HG02981 (cell line): ENCODE measurements around the gene NUP210.
"Not testable (repeated sequence)": the region's sequence is repeated elsewhere in the genome, so short reads cannot be mapped to it uniquely, and the experiment has no call there.

ENCODE experiments used
- ATAC-seq: cut with Tn5 transposase; IDR thresholded peaks from one replicate; pipeline ENCODE4 v1.9.1; 2021; ENCODE audit warnings: mild to moderate bottlenecking, moderate library complexity; ENCODE audit not compliant: unreplicated experiment

Gene NUP210

DNA sequence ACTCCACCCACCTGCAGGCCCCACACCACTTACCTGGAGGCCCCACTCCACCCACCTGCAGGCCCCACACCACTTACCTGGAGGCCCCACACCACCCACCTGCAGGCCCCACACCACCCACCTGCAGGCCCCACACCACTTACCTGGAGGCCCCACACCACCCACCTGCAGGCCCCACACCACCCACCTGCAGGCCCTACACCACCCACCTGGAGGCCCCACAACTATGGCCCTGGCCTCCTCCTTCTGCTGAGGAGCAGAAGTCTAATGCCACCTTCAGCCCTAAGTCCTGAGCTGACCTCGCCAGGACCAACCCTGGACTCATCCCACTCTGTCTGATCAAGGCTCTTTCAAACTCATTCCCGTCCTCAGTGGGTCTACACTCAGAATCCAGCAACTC, 42.4 kb downstream of the NUP210 start:
- ATAC-seq, result not testable (repeated sequence)

DNA sequence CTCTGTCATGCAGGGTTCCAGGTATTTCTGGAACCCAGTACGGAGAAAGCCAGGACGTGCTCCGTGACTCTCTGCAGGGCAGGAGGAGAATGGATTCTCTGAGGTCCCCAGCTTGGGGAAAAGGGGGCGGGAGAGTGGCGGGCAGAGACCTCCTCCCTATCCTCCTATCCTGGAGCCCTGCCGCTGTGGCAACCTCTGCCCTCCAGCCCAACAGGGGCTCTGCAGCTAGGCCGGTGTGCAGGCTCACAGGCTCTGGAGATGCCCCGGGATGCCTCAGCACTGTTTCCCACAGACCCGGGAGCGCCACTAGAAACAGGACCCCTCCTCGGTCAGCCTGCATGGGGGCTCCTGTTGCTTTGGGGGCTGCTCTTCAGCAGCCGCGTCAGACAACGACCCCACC, 43.1 kb downstream of the NUP210 start:
- ATAC-seq, result no peak

DNA sequence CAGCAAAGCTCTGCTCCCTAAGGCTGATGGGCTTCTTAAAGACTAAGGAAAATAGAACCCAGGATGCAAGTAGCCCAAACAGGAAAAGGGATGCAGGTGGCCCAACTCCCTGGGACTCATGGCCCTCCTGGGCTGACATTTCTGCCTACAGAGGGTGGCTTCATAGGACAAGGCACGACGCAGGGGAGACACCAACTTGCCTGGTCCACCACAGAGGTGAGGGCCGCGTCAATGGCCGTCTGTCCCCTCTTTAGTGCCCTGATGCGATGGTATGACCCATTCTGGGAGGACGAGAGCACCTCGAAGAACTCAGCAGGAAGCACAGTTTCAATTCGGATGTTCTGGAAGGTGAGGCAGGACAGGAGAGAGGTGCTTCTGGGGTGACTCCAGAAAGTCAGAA, 44.0 kb downstream of the NUP210 start:
- no peak for ATAC-seq

DNA sequence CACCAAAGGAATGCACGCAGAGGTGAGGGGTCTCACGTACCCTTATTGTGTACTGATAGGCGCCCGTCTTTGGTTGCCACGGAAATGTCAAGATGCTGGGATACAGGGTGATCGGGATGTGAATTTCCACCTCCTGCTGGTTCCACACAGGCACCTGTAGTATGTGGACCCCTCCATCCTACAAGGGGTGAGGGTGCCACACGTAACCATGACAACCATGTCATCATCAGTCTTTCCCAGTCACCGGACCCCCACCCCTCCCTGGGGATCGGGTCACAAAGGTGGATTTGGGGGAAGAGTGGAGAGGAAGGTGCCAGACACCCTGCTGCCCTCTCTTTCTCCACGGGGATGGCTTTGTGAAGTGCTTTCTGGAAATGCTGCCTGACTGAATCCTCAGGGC, 44.7 kb downstream of the NUP210 start:
- ATAC-seq, result no peak

DNA sequence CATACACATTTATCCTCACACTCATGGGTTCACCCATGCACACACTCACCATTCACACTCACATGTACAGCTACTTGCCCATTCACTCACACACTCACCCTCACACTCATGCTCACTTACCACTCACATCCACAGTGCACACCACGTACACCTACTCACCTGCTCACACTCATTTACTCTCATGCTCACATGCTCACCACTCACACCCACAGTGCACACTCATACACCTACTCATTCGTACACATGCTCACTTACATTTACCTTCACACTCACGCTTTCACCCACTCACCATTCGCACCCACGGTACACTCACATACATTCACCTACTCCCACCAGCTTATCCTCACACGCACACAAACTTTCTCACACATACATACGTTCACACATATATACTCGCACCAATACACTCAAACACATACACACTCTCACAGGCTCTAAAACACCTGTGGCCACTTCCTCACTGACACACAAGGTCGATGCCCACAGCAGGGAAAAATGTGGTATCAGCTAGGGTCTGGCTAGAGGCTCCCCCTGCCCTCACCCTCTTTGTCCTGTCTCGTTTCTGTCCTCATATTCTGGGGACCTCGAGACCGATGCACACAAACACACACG, 46.0 kb downstream of the NUP210 start:
- no peak for ATAC-seq

DNA sequence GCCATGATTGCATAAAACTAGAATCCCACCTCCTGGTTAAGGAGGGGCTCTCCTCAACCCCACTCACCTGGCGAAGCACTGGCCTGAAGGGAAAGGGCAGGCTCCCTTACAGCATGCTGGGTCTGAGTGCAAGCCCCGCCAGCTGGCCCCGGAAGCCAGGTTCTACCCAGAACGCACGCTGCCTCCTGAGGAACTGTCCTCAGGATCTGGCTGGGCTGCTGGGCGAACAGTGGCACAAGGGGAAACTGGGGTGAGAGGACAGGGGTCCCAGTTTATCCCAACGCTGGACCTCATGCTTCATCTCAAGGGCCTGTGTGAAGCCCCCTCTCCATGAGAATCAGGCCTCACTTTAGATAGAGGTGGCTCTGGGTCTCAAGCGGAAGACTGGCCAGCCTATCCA, 47.5 kb downstream of the NUP210 start:
- ATAC-seq, result no peak

DNA sequence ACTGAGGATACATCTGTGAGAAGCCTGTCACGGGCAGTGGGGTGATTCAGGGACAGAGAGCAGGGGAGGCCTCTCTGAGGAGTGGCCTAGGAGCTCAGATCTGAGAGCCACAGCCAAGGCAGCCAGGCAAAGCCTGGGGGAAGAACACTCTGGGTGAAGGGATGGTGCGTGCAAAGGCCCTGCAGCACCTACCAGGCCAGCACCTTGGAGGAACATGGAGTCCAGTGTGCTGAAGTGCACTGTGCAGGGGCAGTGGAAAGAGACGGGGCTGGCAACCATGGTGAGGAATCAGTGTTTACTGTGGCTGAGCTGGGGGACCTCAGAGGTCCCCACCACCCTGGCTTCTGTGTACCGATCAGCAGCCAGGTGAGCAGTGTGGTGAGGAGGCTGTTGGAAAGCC, 48.0 kb downstream of the NUP210 start:
- no peak for ATAC-seq

DNA sequence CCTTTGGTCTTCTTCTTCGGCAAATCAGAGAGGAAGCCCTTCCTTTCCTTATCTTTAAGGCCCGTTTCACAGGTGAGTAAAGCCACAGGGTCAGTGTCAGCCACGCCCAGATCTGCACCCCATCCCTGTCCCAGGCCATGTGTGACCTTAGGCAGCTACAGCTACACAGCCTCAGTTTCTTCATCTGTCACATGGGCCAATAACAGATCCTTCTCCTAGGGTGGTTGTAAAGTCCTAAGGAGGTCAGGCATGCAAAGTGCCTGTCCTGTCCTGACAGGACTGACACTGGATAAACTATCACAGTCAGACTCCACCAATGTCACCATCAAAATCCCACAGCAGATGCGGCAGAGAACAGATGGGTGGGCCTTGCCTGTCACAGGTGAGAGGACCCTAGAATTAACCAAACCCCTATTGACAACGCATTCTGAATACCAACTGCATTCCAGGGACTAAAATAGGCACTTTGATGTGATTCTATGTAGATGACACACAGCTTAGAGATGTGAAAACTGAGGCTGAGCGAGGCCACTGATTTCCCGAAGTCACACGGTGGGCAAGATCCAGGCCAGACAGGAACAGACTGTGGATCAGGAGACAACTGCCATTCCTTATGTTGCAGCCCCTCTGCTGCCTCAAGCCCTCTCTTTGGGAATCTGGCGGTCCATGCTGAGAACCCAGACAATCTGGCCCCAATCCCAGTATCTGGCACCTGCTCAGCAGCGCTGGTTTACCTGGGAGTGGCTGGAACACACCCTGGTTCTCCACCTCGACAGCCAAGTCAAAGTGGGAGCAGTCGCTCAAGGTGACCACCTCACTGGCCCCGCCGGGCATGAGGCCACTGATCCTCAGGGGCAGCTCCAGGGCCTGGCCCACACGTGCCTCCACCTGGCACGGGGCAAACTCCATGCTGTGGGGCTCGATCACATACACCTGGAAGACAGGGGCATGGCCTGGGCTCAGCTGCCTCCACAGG, 48.7 kb downstream of the NUP210 start:
- ATAC-seq, result no peak

DNA sequence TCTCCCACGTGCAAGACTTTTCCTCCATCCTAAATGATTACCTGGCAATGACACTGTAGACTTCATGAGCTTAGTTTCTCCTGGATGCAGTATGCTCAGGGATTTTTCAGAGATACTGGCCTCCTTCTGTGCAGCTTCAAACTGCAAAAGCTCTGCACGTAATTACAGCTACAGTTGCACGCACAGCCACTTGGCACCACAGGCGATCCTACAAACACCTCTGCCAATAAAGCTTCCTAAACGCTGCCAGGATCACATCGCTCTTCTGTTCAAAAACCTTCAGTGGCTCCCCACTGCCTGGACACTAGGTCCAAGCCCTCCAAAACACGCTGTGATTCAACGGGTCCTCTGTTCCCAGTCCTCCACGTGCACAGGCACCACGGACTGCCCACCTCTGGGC, 49.5 kb downstream of the NUP210 start:
- ATAC-seq, result no peak

DNA sequence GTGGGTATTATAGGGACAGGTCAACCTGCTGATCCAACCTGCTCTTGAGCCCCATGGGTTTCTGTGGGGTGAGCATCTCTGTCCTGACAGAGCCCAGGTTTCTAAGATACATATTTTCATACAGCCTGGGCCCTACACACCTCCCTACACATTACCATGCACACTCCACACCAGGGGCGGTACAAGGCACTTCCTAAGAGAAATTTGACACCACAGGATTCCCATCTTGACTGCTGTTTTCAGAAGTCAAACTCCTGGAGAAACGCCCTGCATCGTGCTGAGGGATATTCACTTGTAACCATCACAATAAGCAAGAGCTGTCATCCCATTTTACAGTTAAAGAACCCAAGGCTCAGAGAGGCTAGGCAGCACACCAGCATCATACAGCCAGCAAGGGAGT, 50.1 kb downstream of the NUP210 start:
- no peak for ATAC-seq

DNA sequence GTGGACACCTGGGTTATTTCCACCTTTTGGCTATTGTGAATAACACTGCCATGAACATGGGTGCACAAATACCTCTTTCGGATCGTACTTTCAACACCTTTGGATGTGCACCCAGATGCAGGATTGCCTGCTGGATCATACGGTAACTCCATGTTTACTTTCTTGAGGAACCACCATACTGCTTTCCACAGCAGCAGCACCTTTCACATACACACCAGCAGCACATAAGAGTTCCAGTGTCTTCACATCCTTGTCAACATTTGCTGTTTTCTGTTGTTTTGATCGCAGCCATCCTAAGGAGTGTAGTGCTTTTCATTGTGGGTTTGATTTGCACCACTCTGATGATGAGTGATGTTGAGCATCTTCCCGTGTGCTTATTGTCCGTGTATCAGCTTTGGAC, 51.3 kb downstream of the NUP210 start:
- ATAC-seq, result no peak

DNA sequence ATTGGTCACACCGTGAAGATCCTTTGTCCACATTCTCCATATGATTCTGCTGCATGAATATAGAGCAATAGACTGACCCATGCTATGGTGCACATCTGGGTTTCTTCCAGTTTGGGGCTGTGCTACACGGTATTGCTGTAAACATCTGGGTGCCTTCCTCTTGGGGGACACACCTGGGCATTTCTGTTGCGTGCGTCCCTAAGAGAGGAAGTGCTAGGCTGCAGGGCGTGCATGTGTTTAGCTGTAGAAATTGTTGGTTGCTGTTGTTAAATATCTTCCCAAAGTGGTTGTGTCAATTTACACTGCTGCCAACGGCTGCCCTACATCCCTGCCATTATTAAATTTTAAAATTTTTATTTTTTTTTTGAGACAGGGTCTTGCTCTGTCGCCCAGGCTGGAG, 52.4 kb downstream of the NUP210 start:
- no peak for ATAC-seq

DNA sequence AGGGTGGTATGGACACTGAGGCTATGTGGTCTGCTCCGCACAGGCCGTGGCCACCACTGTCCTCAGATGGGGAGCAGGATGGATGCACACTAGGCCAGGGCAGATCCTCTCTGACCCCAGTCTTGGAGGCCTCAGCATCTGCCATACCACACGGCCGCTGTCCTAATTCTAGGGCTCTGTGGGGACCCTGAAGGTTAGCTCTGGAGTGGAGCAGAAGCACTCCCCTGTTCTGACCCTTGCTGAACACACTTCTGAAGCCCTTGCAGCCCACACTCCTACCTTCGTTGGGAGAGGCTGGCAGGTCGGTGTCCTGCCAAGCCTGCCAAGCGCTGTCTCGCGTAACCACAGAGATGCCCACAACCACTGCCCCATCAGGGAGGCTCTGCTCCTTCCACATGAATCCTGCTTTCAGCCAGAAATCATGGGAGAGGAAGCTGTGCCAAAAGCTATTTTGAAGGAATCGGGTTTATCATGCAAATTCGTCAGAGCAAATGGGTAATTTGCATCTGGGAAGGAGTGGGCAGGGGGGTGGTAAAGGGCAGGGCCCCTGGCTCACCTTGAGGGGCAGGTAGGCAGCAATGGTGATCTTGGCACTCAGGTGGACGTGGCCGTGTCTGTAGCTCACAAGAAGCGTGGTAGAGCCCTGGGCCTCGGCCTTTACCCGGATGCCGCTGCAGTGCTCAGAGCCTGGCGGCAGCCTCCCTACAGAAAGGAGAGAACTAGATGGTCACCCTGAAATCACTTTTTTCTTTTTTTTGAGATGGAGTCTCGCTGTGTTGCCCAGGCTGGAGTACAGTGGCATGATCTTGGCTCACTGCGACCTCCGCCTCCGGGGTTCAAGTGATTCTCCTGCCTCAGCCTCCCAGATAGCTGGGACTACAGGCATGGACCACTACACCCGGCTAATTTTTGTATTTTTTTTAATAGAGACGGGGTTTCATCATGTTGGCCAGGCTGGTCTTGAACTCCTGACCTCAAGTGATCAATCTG, 54.4 kb downstream of the NUP210 start:
- ATAC-seq, result no peak

DNA sequence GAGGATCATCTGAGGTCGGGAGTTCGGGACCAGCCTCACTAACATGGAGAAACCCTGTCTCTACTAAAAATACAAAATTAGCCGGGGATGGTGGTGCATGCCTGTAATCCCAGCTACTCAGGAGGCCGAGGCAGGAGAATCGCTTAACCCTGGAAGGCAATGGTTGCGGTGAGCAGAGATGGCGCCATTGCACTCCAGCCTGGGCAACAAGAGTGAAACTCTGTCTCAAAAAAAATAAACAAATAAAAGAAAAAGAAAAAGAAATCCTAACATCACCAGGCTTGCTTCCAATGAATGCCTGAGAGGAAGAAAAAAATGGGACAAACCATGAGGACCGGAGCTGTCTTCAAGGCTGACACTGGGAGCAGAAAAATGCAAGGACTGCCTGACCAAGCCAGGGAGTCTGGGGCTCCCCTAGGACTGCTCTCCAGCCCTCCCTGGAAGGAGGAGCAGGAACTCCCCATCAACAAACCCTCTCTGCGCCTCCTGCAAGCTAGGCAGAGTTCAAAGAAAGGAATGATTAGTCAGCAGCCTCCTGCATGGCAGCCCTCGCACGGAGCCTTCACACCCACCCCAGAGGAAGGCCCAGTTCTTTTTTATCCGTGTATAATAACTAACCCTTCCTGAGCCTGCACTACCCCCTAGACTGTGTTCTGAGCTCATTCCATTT, 55.4 kb downstream of the NUP210 start:
- ATAC-seq, result no peak

DNA sequence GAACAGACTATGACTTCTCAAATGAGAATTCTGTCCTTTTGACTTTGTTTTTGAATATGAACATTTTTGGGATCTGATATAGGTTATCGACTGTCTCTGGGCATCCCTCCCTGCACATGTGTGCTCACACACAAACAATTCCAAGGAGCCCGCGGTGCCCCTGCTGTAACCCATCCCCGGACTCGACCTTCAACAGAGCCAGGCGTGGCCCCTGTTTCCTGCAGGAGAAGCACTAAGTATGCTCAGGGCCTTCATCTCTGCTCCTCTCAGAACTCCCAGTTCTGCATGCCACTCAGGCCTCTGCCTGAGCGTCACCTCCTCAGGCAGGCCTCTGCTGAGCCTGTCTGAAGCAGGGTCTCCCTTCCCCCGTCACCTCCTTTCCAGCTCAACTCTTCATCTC, 57.6 kb downstream of the NUP210 start:
- ATAC-seq, result no peak

DNA sequence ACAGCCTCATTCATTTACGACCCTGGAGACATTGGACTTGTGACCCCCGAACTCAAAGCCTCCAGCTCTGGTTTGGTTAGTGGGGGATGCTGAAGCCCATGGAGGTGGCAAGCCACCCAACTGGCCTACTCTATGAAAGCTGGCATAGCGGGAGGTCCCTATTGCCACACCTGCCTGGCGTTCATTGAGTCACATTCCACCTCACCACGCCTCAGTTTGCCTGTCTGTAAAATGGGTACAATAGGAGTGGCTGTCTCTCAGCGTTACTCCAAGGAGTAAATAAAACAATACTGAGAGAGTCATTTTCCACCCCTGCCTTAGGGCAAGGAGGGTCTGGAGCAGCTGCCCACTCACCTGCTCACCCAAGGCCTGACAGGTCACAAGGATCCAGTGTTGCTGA, 60.2 kb downstream of the NUP210 start:
- ATAC-seq, result no peak

DNA sequence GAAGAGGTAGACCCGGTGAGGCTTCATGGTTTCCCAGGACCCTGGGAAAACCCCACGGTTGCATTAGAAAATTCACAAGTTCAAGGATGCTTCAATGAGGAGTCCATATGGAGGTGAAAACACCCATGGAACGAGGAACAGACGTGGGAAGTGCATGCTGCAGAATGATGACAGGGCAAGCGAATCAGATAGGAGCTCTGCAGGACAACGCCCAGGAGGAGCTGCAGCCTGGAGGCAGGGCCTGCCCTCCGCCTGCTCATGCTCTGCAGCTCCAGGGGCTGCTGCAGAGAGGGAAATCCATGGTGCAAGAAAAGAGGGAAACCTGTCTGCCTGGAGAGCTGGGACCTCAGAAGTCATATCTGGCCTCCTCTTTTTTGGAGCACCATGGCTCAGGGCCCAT, 61.5 kb downstream of the NUP210 start:
- ATAC-seq, result no peak

DNA sequence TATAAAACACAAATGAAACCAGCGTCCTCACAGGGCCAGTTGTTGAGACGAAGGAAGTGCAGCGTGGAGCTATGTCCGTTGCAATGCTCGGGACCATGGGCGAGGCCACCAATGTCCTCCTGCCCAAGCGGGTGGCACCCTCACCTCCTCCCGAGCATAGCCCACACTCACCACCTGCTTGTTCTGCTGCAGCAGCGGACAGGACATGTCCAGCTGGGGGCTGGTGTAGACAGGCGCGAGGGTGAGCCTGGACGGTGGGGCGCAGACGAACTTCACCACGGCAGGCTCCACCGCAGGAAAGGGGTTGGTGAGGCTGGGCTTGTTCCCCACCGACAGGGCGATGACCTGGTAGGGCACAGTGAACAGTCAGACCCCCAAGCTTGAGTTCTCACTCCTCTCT, 62.1 kb downstream of the NUP210 start:
- ATAC-seq, result no peak

DNA sequence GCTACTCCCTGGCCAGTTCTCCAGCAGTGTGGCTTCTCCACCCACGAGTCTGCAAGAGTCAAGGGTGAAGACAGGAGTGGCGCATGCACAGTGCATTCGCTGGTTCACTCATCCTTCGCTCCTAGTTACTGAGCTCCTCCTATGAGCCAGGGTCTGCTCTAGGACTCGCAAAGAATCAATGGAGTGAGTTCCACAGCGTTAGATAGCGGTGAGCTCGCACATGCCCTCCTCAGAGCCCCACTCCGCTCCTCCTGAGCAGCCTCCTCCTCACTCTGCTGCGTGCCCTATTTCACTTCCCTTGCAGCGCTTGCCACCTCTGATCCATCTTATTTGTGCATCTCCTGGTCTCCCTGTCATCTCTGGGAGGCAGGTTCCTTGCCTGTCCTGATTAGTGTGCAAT, 63.0 kb downstream of the NUP210 start:
- ATAC-seq, result no peak

DNA sequence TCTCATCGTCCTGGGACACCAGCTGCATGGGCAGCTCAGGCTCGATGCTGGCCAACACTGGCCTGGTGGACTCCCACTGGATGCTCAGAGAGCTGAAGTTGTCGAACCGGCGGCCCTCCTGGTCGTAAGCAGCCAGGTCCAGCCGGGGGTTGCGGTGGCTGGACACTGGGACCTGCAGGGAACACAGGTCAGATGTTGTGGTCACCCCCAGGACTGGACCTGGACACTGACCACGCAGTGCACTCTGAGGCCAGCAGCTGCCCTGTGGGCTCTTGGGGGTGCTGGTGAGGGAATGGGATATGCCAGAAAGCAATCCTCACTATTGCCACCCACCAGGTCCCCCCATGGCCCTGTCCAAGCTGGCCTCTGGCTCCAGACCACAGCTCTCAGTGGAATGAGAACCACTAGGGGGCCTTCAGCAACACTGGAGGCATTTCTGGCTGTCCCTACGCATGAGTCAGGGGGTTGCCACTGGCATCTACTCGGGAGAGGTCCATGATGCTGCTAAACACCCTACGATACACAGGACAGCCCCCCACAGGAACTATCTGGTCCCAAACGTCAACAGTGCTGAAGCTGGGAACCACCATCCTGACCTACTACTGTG, 66.1 kb downstream of the NUP210 start:
- no peak for ATAC-seq
